ENCODE data around the gene ABCE1. TPM values are rescaled to one million over a fixed set of nuclear protein-coding genes. Genes with fewer than 3 reads are reported as not detected.

Gene ABCE1
- total RNA-seq, 1 experiment from 2014 or later: 163 TPM

DNA sequence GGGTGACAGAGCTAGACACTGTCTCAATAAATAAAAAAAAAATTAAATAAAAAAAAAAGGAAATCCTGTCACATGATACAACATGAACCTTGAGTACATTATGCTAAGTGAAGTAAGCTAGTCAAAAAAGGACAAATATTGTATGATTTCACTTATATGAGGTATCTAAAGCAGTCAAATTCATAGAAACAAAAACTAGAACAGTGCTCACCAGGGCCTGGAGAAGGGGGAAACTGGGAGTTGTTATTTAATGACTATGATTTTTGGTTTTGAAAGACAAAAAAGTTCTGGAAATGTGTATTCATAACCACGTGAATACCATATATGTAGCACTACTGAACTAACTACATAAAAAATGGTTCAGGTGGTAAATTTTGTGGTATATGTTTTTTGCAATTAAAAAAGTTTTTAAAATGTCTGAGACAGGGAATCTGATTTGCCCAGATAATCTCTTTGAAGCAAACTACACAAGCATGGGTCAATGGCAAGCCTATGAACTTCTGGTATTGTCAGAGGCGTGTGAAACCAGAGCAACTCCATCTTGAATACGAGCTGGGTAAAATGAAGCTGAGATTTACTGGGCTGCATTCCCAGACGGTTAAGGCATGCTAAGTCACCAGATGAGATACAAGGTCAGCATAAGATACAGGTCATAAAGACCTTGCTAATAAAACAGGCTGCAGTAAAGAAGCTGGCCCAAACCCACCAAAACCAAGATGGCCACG lies 42.4 kb upstream of the ABCE1 start:
- no peak for DNase-seq (ENCODE audit: low spot score)
- POLR2A ChIA-PET (ENCODE audit: low non-redundant PET): no interaction called here
- Histone ChIP-seq H3K36me3 (ENCODE audit: insufficient read depth, low read length, poor library complexity, severe bottlenecking) (no peaks in the 10 kb centered on the region), H3K27me3 (replicated peaks; ENCODE audit: insufficient read depth, low read depth, low read length, poor library complexity) (no peaks in the 10 kb centered on the region), H3K9me3 (ENCODE audit: low read depth, low read length, poor library complexity, severe bottlenecking) (no peaks in the 10 kb centered on the region), H3K4me1 (ENCODE audit: insufficient read depth, low read length, poor library complexity, severe bottlenecking) (peaks cover 13% of the 10 kb centered on the region), H3K27ac (ENCODE audit: low read depth, low read length, poor library complexity, severe bottlenecking) (no peak overlapping the region), H3K4me3 (ENCODE audit: low read depth, low read length, poor library complexity, severe bottlenecking) (no peak overlapping the region)
- no TSS peak for BruUV-seq (replicated peaks)
- TF ChIP-seq, protein P1, sequence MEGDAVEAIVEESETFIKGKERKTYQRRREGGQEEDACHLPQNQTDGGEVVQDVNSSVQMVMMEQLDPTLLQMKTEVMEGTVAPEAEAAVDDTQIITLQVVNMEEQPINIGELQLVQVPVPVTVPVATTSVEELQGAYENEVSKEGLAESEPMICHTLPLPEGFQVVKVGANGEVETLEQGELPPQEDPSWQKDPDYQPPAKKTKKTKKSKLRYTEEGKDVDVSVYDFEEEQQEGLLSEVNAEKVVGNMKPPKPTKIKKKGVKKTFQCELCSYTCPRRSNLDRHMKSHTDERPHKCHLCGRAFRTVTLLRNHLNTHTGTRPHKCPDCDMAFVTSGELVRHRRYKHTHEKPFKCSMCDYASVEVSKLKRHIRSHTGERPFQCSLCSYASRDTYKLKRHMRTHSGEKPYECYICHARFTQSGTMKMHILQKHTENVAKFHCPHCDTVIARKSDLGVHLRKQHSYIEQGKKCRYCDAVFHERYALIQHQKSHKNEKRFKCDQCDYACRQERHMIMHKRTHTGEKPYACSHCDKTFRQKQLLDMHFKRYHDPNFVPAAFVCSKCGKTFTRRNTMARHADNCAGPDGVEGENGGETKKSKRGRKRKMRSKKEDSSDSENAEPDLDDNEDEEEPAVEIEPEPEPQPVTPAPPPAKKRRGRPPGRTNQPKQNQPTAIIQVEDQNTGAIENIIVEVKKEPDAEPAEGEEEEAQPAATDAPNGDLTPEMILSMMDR (conservative IDR thresholded peaks at IDR 0.05; ENCODE audit: low read depth, low read length): no peak
- TF ChIP-seq EZH2 (IDR thresholded peaks at IDR 0.05; ENCODE audit: borderline replicate concordance, low read depth, low read length, poor library complexity, severe bottlenecking): no peak
- CTCF ChIA-PET: no interaction called here
- intact Hi-C loops (cut with micrococcal nuclease; ENCODE audit: unreplicated experiment): loop anchor here (10.0 kb wide), 1 partner anchor 411 kb away; the partner anchor contains the start of gene HHIP

DNA sequence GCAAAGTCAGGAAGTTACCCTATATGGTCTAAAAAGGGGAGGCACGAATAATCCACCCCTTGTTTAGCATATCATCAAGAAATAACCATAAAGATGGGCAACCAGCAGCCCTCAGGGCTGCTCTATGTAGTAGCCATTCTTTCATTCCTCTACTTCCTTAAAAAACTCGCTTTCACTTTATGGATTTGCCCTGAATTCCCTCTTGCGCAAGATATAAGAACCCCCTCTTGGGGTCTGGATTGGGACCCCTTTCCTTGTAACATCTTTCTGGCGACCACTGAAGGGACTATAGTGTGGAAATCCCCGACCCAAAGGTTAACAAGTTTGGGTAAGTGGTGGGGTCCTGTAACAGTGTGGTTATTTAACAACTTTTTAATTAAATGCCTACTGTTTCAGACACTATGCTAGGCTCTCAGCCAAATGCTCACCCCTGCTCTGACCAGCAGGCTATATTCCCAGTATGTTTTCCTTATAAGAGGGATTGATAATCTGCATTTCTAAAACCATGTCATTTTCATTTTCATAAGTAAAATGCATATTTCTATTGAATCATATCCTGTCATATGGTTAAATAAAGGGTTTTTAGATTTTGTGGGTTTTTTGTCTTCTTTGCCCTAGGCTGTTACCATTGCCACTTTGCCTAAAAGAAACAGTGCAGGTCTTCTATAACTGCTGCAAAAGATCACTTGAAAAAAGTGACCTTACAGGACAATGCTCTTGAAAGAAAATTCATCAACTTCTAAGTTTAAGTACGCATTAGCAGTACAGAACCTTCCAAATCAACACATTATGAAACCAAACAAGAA lies 41.6 kb upstream of the ABCE1 start:
- ChIA-PET CTCF (no interaction called here), POLR2A (ENCODE audit: low non-redundant PET) (no interaction called here)
- intact Hi-C loops (cut with micrococcal nuclease; ENCODE audit: unreplicated experiment): loop anchor here (10.0 kb wide), 1 partner anchor 412 kb away; the partner anchor contains the start of gene HHIP
- no peaks in the 10 kb centered on the region for H3K27me3 ChIP-seq (replicated peaks; ENCODE audit: insufficient read depth, low read depth, low read length, poor library complexity)
- H3K9me3 ChIP-seq (ENCODE audit: low read depth, low read length, poor library complexity, severe bottlenecking): no peaks in the 10 kb centered on the region
- H3K4me1 ChIP-seq (ENCODE audit: insufficient read depth, low read length, poor library complexity, severe bottlenecking): peaks cover 18% of the 10 kb centered on the region
- no TSS peak for BruUV-seq (replicated peaks)
- no peak overlapping the region for H3K27ac ChIP-seq (ENCODE audit: low read depth, low read length, poor library complexity, severe bottlenecking)
- no peaks in the 10 kb centered on the region for H3K36me3 ChIP-seq (ENCODE audit: insufficient read depth, low read length, poor library complexity, severe bottlenecking)
- no peak overlapping the region for H3K4me3 ChIP-seq (ENCODE audit: low read depth, low read length, poor library complexity, severe bottlenecking)
- TF ChIP-seq EZH2 (IDR thresholded peaks at IDR 0.05; ENCODE audit: borderline replicate concordance, low read depth, low read length, poor library complexity, severe bottlenecking): no peak
- TF ChIP-seq, protein P1 (conservative IDR thresholded peaks at IDR 0.05; ENCODE audit: low read depth, low read length): no peak
- no peak for DNase-seq (ENCODE audit: low spot score)

DNA sequence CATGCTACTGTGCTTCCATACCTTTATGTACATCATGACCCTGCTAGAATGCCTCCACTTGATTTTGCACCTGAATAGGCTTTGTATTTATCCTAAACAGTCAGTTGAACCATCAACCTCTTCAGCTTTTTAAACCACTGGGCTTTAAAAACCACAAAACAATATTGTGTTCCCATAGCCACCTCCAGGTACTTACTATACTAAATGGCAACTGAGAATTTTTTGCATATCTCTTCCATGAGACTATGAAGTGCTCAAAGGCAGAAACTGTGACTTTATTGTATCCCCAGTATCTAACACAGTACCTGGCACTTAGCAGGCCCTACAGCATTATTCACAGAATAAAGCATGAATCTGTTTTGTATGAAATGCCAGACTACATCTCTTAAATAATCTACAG lies 39.9 kb upstream of the ABCE1 start:
- BruUV-seq (replicated peaks): no TSS peak
- no peak for DNase-seq (ENCODE audit: low spot score)
- H3K36me3 ChIP-seq (ENCODE audit: insufficient read depth, low read length, poor library complexity, severe bottlenecking): no peaks in the 10 kb centered on the region
- ChIA-PET CTCF (no interaction called here), POLR2A (ENCODE audit: low non-redundant PET) (no interaction called here)
- H3K9me3 ChIP-seq (ENCODE audit: low read depth, low read length, poor library complexity, severe bottlenecking): no peaks in the 10 kb centered on the region
- H3K4me1 ChIP-seq (ENCODE audit: insufficient read depth, low read length, poor library complexity, severe bottlenecking): peaks cover 18% of the 10 kb centered on the region
- no peak overlapping the region for H3K27ac ChIP-seq (ENCODE audit: low read depth, low read length, poor library complexity, severe bottlenecking)
- TF ChIP-seq, protein P1 (conservative IDR thresholded peaks at IDR 0.05; ENCODE audit: low read depth, low read length): no peak
- intact Hi-C loops (cut with micrococcal nuclease; ENCODE audit: unreplicated experiment): loop anchor here (10.0 kb wide), 1 partner anchor 413 kb away; the partner anchor contains the start of gene HHIP
- H3K27me3 ChIP-seq (replicated peaks; ENCODE audit: insufficient read depth, low read depth, low read length, poor library complexity): no peaks in the 10 kb centered on the region
- no peak overlapping the region for H3K4me3 ChIP-seq (ENCODE audit: low read depth, low read length, poor library complexity, severe bottlenecking)
